NK-92 (cell line): ENCODE measurements around the gene SHFL.

Experiments
- DNase-seq: peaks from one replicate; lab custom pipeline; 2025; ENCODE audit not compliant: unreplicated experiment; lab: John Stamatoyannopoulos, UW

The SHFL gene

GRCh38 chr19:10107817-10108367, 21.8 kb downstream of the SHFL start:
- DNase-seq: no peak

GRCh38 chr19:10109528-10109927, 23.4 kb downstream of the SHFL start:
- DNase-seq: no peak

GRCh38 chr19:10110076-10110971, 24.2 kb downstream of the SHFL start:
- no peak for DNase-seq

- no peak for DNase-seq
Observed at GRCh38 chr19:10110972-10111317, 24.8 kb downstream of the SHFL start.

GRCh38 chr19:10111405-10111811, 25.3 kb downstream of the SHFL start, which contains the start of gene P2RY11:
Gene P2RY11 (plus strand): TSS chr19:10111693. CDS start chr19:10111722, 29 bp downstream.
- no peak for DNase-seq

- no peak for DNase-seq
Observed at GRCh38 chr19:10112037-10112761, 26.1 kb downstream of the SHFL start.

- no peak for DNase-seq
Observed at GRCh38 chr19:10112895-10113591, 26.9 kb downstream of the SHFL start.

GRCh38 chr19:10113592-10113963, 27.5 kb downstream of the SHFL start:
- no peak for DNase-seq

- DNase-seq: no peak
Observed at GRCh38 chr19:10113964-10114650, 28.0 kb downstream of the SHFL start.

- DNase-seq: no peak
Observed at GRCh38 chr19:10114651-10115391, 28.7 kb downstream of the SHFL start.

- no peak for DNase-seq
Observed at GRCh38 chr19:10115392-10116084, 29.4 kb downstream of the SHFL start.

GRCh38 chr19:10116085-10116865, 30.2 kb downstream of the SHFL start:
- no peak for DNase-seq

- DNase-seq: no peak
Observed at GRCh38 chr19:10116866-10117616, 30.9 kb downstream of the SHFL start.

- no peak for DNase-seq
Observed at GRCh38 chr19:10118960-10119359, 32.8 kb downstream of the SHFL start.

- DNase-seq: no peak
Observed at GRCh38 chr19:10120538-10121189, 34.5 kb downstream of the SHFL start.

- DNase-seq: no peak
Observed at GRCh38 chr19:10122045-10122444, 35.9 kb downstream of the SHFL start.

GRCh38 chr19:10124429-10124828, 38.3 kb downstream of the SHFL start:
- no peak for DNase-seq
